ENCODE measurements around the gene DGKB. TPM values are rescaled to one million over a fixed set of nuclear protein-coding genes. Genes with fewer than 3 reads are reported as not detected.
A peak's percentile ranks its signal among the peaks of the same experiment; 100 is the strongest.

Gene DGKB
- total RNA-seq (2014; rRNA removed; shearing (Covaris generic)), result 0.12 TPM in 1 of 2 replicates, not detected in the other

- no peak for DNase-seq (ENCODE audit: low spot score)
Measured at GRCh38 chr7:14902589-14903067, at the start of gene DGKB. DGKB (minus strand) TSS chr7:14902751.

GRCh38 chr7:14950013-14950412 is 47.5 kb upstream of the DGKB start:
- no peak for DNase-seq (ENCODE audit: low spot score)

GRCh38 chr7:14938181-14938580 is 35.6 kb upstream of the DGKB start:
- DNase-seq (ENCODE audit: low spot score), result no peak

- DNase-seq (ENCODE audit: low spot score), result no peak
Measured at GRCh38 chr7:14937581-14937980, 35.0 kb upstream of the DGKB start.

- DNase-seq (ENCODE audit: low spot score), result no peak
Measured at GRCh38 chr7:14936554-14936953, 34.0 kb upstream of the DGKB start.

- DNase-seq (ENCODE audit: low spot score), result no peak
Measured at GRCh38 chr7:14934839-14935238, 32.3 kb upstream of the DGKB start.

GRCh38 chr7:14931511-14932215 is 29.1 kb upstream of the DGKB start:
- no peak for DNase-seq (ENCODE audit: low spot score)

- DNase-seq (ENCODE audit: low spot score), result no peak
Measured at GRCh38 chr7:14924398-14924797, 21.8 kb upstream of the DGKB start.

GRCh38 chr7:14911077-14911476 is 8.5 kb upstream of the DGKB start:
- no peak for DNase-seq (ENCODE audit: low spot score)

GRCh38 chr7:14908697-14909096 is 6.1 kb upstream of the DGKB start:
- no peak for DNase-seq (ENCODE audit: low spot score)

GRCh38 chr7:14905764-14906163 is 3.2 kb upstream of the DGKB start:
- DNase-seq (ENCODE audit: low spot score), result no peak

- DNase-seq (ENCODE audit: low spot score), result no peak
Measured at GRCh38 chr7:14900051-14900450, 2.5 kb downstream of the DGKB start.

- no peak for DNase-seq (ENCODE audit: low spot score)
Measured at GRCh38 chr7:14899030-14899429, 3.5 kb downstream of the DGKB start.

- no peak for DNase-seq (ENCODE audit: low spot score)
Measured at GRCh38 chr7:14896461-14896860, 6.1 kb downstream of the DGKB start.

GRCh38 chr7:14894826-14895225 is 7.7 kb downstream of the DGKB start:
- no peak for DNase-seq (ENCODE audit: low spot score)

GRCh38 chr7:14892961-14893360 is 9.6 kb downstream of the DGKB start:
- no peak for DNase-seq (ENCODE audit: low spot score)

GRCh38 chr7:14891289-14891688 is 11.3 kb downstream of the DGKB start:
- DNase-seq (ENCODE audit: low spot score), result no peak

GRCh38 chr7:14888962-14889361 is 13.6 kb downstream of the DGKB start:
- peak; percentile 62 for DNase-seq (ENCODE audit: low spot score)

- no peak for DNase-seq (ENCODE audit: low spot score)
Measured at GRCh38 chr7:14886533-14886932, 16.0 kb downstream of the DGKB start.

- DNase-seq (ENCODE audit: low spot score), result no peak
Measured at GRCh38 chr7:14875941-14876587, 26.5 kb downstream of the DGKB start.

- DNase-seq (ENCODE audit: low spot score), result no peak
Measured at GRCh38 chr7:14871880-14872279, 30.7 kb downstream of the DGKB start.

GRCh38 chr7:14870394-14870793 is 32.2 kb downstream of the DGKB start:
- DNase-seq (ENCODE audit: low spot score), result no peak

- DNase-seq (ENCODE audit: low spot score), result no peak
Measured at GRCh38 chr7:14868937-14869336, 33.6 kb downstream of the DGKB start.
